C4-2B (cell line): ENCODE measurements around the gene CST3.

Experiments
- H3K27ac ChIP-seq: fragments of 450-650 bp; 2 replicates; pipeline ENCODE4 v1.5.1; 2017
- ZFX ChIP-seq: fragments of 450-650 bp; IDR thresholded peaks from 2 replicates; pipeline ENCODE4 v1.6.1; 2017
- TF ChIP-seq, protein P1 (sequence below): fragments of 450-650 bp; conservative IDR thresholded peaks from 2 replicates; pipeline ENCODE4 v1.5.1; 2017; ENCODE audit warnings: mild to moderate bottlenecking

The CST3 gene

DNA sequence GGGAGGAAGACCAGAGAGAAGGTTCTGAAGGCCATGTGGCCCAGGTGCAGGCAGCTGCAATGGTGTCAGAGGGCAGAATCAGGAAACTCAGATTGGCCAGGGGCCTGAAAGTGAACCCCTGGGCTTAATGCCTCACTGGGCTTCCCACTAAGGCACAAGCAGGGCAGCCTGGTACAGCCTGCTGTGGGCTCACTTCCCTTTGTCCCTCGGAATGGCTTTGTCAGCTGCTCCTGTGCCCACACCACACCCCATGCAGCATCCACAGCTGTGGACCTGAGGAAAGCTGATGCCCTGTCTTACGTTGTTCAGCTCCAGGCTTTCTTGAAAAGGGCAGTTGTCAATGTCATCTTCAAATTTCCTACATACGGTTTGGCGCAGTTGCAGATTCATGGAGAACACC is 34.4 kb downstream of the CST3 start:
- TF ChIP-seq, protein P1, sequence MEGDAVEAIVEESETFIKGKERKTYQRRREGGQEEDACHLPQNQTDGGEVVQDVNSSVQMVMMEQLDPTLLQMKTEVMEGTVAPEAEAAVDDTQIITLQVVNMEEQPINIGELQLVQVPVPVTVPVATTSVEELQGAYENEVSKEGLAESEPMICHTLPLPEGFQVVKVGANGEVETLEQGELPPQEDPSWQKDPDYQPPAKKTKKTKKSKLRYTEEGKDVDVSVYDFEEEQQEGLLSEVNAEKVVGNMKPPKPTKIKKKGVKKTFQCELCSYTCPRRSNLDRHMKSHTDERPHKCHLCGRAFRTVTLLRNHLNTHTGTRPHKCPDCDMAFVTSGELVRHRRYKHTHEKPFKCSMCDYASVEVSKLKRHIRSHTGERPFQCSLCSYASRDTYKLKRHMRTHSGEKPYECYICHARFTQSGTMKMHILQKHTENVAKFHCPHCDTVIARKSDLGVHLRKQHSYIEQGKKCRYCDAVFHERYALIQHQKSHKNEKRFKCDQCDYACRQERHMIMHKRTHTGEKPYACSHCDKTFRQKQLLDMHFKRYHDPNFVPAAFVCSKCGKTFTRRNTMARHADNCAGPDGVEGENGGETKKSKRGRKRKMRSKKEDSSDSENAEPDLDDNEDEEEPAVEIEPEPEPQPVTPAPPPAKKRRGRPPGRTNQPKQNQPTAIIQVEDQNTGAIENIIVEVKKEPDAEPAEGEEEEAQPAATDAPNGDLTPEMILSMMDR = no peak
- no peak for TF ChIP-seq ZFX
- no peak overlapping the region for H3K27ac ChIP-seq

DNA sequence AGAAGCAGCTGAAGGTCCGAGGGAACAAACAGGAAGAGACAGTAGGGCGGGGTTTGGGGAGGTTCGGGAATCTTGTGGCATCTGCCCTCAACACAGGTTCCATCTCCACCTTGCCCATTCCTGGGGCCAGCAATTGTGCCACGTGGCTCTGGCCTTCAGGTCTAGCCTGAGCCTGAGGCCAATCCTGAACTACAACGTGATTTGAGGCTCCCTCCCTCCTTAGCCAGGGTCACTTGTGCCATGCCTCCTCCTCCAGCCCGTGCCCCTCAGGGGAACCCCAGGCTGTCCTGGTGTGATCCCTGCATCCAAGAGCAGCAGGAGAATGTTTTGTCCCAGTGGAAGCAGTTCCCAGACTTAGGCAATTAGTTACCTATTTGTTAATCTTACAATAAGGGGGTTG is 35.1 kb downstream of the CST3 start:
- no peak for TF ChIP-seq ZFX
- TF ChIP-seq, protein P1 = no peak
- no peak overlapping the region for H3K27ac ChIP-seq

DNA sequence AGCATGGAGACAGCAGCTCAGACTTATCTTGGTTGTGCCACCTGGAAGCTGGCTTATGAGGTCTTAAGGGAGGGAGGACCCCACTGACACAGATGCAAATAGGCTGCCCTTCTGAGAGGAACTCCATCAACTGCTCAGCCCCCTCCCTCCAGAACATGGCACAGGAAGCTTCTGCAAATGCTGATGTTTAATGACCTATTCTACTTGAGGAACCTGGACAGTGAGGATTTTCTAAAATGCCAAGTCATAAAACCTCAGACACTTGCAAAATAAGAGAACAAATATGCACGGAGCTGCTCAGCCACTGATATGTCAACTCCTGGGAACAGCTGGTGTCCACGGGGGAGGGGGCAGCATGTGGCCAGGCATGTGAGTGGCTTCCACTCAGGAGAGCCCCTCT is 35.5 kb downstream of the CST3 start:
- TF ChIP-seq ZFX = no peak
- TF ChIP-seq, protein P1 = no peak
- no peak overlapping the region for H3K27ac ChIP-seq

DNA sequence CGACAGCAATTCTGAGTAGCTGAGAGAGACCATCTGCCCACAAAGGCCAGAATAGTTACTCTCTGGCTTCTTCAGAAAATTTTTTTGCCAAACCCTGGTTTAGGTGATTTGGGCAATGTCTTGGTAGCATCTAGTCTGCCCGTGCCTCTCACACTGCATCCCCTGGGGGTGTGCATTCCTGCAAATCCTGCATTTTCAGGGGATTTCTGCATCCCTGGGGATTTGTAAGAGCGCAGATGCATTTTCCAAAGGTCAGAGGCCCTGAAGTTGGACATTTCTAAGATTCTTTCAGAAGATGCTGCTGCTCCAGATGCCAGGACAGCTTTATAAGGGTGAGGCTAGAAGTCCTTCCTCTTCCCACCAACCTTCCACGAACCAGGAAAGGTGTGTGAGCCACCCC is 36.0 kb downstream of the CST3 start:
- TF ChIP-seq ZFX = no peak
- TF ChIP-seq, protein P1 = no peak
- H3K27ac ChIP-seq = no peak overlapping the region

DNA sequence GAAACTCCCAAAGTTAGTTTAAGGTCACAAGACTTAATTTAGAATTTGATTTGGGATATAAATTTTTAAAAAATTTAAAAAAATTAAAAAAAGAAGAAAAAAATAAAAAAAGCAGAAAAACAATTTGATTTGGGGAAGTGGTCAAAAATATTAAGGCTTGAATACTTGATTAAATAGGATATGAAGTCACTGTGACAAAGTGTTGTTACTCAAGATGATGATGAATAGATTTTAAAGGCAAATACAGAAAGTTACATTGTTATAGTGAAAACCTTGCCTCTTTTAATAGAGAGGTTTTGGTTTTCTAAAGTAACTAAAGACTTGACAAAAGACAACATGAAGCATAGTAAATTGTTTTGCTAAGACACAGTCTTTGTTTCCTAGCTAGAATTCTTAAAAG is 39.3 kb downstream of the CST3 start:
- TF ChIP-seq, protein P1 = no peak
- TF ChIP-seq ZFX = no peak
- no peak overlapping the region for H3K27ac ChIP-seq

DNA sequence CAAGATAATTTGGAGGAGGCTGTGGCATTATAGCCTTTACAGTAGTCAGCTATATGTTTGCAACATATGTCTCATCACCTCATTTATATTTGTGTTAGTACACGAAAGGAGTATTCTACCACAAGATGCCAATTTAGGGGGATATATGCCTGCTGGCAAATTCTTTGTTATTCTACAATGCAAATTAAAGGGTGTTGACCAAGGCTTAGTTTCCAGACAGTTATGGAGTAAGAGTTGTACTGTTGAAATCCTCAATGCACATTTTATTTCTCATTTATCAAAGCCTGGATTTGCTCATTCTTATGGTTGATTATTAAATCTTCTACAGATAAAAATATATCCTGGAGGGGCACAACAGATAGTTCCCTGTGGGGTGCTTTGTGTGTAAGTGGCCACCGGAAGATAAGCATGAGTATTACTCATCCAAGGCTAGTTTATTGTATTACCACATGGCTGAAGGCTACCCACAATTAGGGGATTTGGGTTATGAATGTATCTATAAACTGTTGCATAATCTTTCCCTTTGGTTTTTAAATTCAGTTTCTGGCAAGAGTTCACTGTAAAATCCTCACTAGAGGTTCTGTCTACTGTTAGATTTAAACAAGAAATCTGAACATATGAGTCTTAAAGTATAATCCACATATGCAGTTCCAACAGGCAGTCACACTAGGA is 41.0 kb downstream of the CST3 start:
- TF ChIP-seq, protein P1 = no peak
- no peak for TF ChIP-seq ZFX
- no peak overlapping the region for H3K27ac ChIP-seq

DNA sequence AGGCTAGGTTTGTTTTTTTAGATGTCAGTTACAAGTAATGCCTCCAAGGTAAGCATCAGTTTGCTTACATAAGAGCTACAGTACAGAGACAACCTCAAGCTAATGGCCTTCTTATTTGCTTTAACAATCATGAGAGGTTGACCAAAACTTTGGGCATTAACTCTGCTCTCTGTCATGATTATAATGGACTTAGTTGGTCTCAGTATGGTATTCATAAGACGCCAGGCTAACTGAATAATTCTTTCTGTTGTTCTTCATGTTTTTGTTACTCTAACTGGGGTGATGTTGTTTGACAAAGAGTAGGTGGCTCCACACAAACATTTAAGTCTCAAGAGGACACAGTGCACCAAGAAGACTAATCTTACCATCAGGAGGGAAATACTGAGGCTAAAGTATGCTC is 41.8 kb downstream of the CST3 start:
- no peak for TF ChIP-seq ZFX
- TF ChIP-seq, protein P1 = no peak
- no peak overlapping the region for H3K27ac ChIP-seq
